GM12864 (cell line): ENCODE data around the gene IZUMO1R.

Experiments
- DNase-seq: peaks from one replicate; pipeline ENCODE4 v3.0.0-alpha.2; 2011; ENCODE audit warnings: low read depth
- H3K4me3 ChIP-seq: 2 replicates; pipeline ENCODE4 v1.5.1; 2011; ENCODE audit warnings: mild to moderate bottlenecking, low read depth, low read length, control low read depth
- TF ChIP-seq, protein P1 (sequence below): IDR thresholded peaks from 2 replicates; pipeline ENCODE4 v1.5.1; 2011; ENCODE audit warnings: low read depth, mild to moderate bottlenecking, moderate library complexity, low read length, control low read depth, inconsistent platforms; ENCODE audit errors: missing control alignments

The IZUMO1R gene

GRCh38 chr11:94281324-94281723 lies 23.1 kb upstream of the IZUMO1R start:
- DNase-seq, result no peak
- TF ChIP-seq, protein P1, sequence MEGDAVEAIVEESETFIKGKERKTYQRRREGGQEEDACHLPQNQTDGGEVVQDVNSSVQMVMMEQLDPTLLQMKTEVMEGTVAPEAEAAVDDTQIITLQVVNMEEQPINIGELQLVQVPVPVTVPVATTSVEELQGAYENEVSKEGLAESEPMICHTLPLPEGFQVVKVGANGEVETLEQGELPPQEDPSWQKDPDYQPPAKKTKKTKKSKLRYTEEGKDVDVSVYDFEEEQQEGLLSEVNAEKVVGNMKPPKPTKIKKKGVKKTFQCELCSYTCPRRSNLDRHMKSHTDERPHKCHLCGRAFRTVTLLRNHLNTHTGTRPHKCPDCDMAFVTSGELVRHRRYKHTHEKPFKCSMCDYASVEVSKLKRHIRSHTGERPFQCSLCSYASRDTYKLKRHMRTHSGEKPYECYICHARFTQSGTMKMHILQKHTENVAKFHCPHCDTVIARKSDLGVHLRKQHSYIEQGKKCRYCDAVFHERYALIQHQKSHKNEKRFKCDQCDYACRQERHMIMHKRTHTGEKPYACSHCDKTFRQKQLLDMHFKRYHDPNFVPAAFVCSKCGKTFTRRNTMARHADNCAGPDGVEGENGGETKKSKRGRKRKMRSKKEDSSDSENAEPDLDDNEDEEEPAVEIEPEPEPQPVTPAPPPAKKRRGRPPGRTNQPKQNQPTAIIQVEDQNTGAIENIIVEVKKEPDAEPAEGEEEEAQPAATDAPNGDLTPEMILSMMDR, result no peak
- H3K4me3 ChIP-seq, result no peak overlapping the region

- TF ChIP-seq, protein P1, result no peak
- no peak for DNase-seq
- no peak overlapping the region for H3K4me3 ChIP-seq
Measured at GRCh38 chr11:94283678-94284077, 20.7 kb upstream of the IZUMO1R start.

DNA sequence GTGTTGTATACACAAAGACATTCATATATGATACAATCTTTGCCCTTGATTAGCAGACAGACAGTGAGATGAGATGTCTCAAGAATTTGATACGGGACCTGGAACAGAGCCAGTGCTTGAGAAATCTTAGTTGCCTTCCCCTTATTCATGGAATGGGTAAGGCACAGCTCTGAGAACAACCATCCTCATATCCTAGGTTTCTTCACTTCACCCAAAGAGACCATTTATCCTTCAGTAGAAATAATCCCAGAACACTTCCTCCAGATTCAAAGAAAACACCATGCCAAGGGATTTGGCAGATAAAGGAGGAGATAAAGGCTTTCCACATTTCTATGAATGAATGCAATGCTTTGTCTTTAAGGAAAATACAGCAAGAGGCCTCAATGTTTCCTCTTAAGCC lies 8.8 kb upstream of the IZUMO1R start:
- TF ChIP-seq, protein P1, result no peak
- H3K4me3 ChIP-seq, result no peak overlapping the region
- no peak for DNase-seq

GRCh38 chr11:94297985-94298576 lies 6.3 kb upstream of the IZUMO1R start:
- H3K4me3 ChIP-seq, result no peak overlapping the region
- no peak for DNase-seq
- TF ChIP-seq, protein P1, result no peak

DNA sequence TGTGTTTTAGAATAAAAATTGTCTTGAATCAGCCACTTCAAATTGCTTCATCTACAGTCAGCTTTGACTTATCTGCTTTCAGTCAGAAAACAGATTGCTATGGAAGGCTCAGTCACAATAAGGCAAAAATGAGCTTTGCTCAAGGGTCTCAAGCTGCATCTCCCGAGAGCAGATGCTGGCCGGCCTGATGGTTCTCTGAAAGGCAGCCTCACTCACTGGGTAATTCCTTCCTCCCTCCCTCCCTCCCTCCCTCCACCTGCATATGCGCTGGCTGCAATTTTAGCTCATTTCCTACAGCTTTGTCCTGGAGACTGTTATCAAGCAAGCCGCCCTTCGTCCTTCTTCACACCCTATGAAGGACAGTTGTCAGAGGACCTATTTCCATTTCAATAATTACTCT lies 1.6 kb upstream of the IZUMO1R start:
- TF ChIP-seq, protein P1, result no peak
- DNase-seq, result no peak
- H3K4me3 ChIP-seq, result no peak overlapping the region

DNA sequence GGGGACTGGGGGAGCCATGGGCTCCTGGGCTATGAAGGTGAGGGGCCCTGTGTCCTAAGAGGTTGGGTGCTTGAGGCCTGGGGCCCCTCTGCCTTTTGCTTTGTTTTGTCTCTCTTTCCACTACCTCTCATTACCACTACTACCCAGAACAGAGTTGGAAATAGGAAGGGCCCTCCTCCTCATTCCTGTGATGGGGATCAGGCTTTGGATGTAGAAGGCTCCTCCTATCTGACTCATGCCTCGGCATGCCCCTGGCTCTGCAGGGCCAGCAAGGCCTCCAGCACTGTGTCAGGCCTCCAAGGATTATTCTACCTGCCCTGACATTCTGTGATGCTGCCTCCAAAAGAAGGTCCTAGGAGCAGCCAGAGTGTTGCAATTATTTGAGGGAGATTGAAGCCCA lies 766 bp downstream of the IZUMO1R start:
- H3K4me3 ChIP-seq, result no peak overlapping the region
- DNase-seq, result no peak
- TF ChIP-seq, protein P1, result no peak

DNA sequence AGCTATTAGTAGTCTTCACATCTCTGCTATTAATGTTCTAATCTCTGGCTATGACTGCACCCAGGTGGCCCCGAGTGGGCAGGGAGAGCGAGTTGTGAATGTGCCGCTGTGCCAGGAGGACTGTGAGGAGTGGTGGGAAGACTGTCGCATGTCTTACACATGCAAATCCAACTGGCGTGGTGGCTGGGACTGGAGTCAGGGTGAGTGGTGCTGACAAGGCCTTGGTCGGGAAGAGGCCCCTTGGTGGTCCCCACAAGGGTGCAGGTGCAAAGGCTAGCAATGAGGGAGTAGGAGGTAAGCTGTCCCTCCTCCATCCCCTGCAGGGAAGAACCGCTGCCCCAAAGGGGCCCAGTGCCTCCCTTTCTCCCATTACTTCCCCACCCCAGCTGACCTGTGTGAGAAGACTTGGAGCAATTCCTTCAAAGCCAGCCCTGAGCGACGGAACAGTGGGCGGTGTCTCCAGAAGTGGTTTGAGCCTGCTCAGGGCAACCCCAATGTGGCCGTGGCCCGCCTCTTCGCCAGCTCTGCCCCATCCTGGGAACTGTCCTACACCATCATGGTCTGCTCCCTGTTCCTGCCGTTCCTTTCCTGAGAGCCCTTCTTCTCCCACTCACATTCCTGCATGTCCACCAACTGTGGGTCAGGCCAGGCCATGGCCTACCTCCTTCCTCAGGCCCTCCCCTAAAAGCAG lies 2.9 kb downstream of the IZUMO1R start:
- DNase-seq, result no peak
- TF ChIP-seq, protein P1, result no peak
- H3K4me3 ChIP-seq, result no peak overlapping the region
